Loucy (cell line): Measurements from ENCODE around the gene HES5.

Experiments used
- H2AFZ ChIP-seq: fragments of 200-600 bp; sonication (generic); 2 replicates; pipeline ENCODE4 v1.6.0; 2016; ENCODE audit warnings: antibody characterized with exemption, mild to moderate bottlenecking, low read length, moderate library complexity
- H3F3A ChIP-seq: fragments of 200-600 bp; 2 replicates; pipeline ENCODE4 v1.6.0; 2016; ENCODE audit warnings: antibody characterized with exemption, low read depth, mild to moderate bottlenecking
- H3K27me3 ChIP-seq: fragments of 200-600 bp; sonication (generic); 2 replicates; pipeline ENCODE4 v1.6.1; 2014; ENCODE audit warnings: low read length, mild to moderate bottlenecking; ENCODE audit not compliant: insufficient read depth, poor library complexity, severe bottlenecking
- H3K36me3 ChIP-seq: fragments of 200-600 bp; sonication (generic); 2 replicates; pipeline ENCODE4 v1.6.1; 2016; ENCODE audit warnings: low read length; ENCODE audit not compliant: insufficient read depth
- H3K4me1 ChIP-seq: fragments of 200-600 bp; sonication (generic); 2 replicates; pipeline ENCODE4 v1.5.1; 2014; ENCODE audit warnings: low read length, mild to moderate bottlenecking; ENCODE audit not compliant: insufficient read depth, poor library complexity, severe bottlenecking
- H3K4me2 ChIP-seq: fragments of 200-600 bp; sonication (generic); 2 replicates; pipeline ENCODE4 v1.6.0; 2014; ENCODE audit warnings: antibody characterized with exemption, low read length, low read depth, mild to moderate bottlenecking; ENCODE audit not compliant: poor library complexity, severe bottlenecking
- H3K4me3 ChIP-seq: fragments of 200-600 bp; sonication (generic); 2 replicates; pipeline ENCODE4 v1.5.1; 2014; ENCODE audit warnings: low read length, mild to moderate bottlenecking, mixed read lengths; ENCODE audit not compliant: poor library complexity, severe bottlenecking
- H3K79me2 ChIP-seq: fragments of 200-600 bp; sonication (generic); 2 replicates; pipeline ENCODE4 v1.6.1; 2014; ENCODE audit warnings: low read length; ENCODE audit not compliant: insufficient read depth
- H3K9ac ChIP-seq: fragments of 200-600 bp; sonication (generic); 2 replicates; pipeline ENCODE4 v1.6.0; 2014; ENCODE audit warnings: mild to moderate bottlenecking, low read depth, low read length, moderate library complexity; ENCODE audit not compliant: poor library complexity, severe bottlenecking
- H3K9me2 ChIP-seq: fragments of 200-600 bp; sonication (generic); replicated peaks from 2 replicates; pipeline ENCODE4 v1.6.1; 2016; ENCODE audit warnings: low read depth, low read length, mixed read lengths
- H3K9me3 ChIP-seq: fragments of 200-600 bp; sonication (generic); 2 replicates; pipeline ENCODE4 v1.6.1; 2014; ENCODE audit warnings: mild to moderate bottlenecking, antibody characterized with exemption, low read length, low read depth; ENCODE audit not compliant: insufficient read depth
- H4K20me1 ChIP-seq: fragments of 200-600 bp; sonication (generic); 2 replicates; pipeline ENCODE4 v1.6.0; 2014; ENCODE audit warnings: antibody characterized with exemption, low read length, mild to moderate bottlenecking; ENCODE audit not compliant: insufficient read depth, poor library complexity, severe bottlenecking
- EZH2phosphoT487 ChIP-seq: fragments of 200-600 bp; IDR thresholded peaks from 2 replicates; pipeline ENCODE4 v1.6.1; 2018; ENCODE audit warnings: antibody characterized with exemption, mild to moderate bottlenecking, moderate library complexity, borderline replicate concordance
- TF ChIP-seq, protein P1 (sequence below): fragments of 200-600 bp; sonication (generic); conservative IDR thresholded peaks from 2 replicates; pipeline ENCODE4 v1.5.1; 2014; ENCODE audit warnings: mild to moderate bottlenecking, antibody characterized with exemption, low read length

The HES5 gene

GRCh38 chr1:2493691-2494322 lies 36.3 kb downstream of the HES5 start:
- no peaks in the 10 kb centered on the region for H3K9me2 ChIP-seq
- H3K79me2 ChIP-seq: no peaks in the 10 kb centered on the region
- no peaks in the 10 kb centered on the region for H3F3A ChIP-seq
- H3K9me3 ChIP-seq: 0 out of 2 replicates have a peak, but pooled peaks cover 5% of the 10 kb centered on the region
- no peak for TF ChIP-seq EZH2phosphoT487
- TF ChIP-seq, protein P1, sequence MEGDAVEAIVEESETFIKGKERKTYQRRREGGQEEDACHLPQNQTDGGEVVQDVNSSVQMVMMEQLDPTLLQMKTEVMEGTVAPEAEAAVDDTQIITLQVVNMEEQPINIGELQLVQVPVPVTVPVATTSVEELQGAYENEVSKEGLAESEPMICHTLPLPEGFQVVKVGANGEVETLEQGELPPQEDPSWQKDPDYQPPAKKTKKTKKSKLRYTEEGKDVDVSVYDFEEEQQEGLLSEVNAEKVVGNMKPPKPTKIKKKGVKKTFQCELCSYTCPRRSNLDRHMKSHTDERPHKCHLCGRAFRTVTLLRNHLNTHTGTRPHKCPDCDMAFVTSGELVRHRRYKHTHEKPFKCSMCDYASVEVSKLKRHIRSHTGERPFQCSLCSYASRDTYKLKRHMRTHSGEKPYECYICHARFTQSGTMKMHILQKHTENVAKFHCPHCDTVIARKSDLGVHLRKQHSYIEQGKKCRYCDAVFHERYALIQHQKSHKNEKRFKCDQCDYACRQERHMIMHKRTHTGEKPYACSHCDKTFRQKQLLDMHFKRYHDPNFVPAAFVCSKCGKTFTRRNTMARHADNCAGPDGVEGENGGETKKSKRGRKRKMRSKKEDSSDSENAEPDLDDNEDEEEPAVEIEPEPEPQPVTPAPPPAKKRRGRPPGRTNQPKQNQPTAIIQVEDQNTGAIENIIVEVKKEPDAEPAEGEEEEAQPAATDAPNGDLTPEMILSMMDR: no peak
- no peak overlapping the region for H3K9ac ChIP-seq
- peak overlapping the region; percentile 4 for H3K4me2 ChIP-seq
- H3K4me1 ChIP-seq: peaks cover 23% of the 10 kb centered on the region
- H3K4me3 ChIP-seq: no peak overlapping the region
- no peaks in the 10 kb centered on the region for H3K27me3 ChIP-seq
- no peak overlapping the region for H2AFZ ChIP-seq
- H3K36me3 ChIP-seq: no peaks in the 10 kb centered on the region
- no peaks in the 10 kb centered on the region for H4K20me1 ChIP-seq

- no peaks in the 10 kb centered on the region for H3K79me2 ChIP-seq
- no peaks in the 10 kb centered on the region for H3K27me3 ChIP-seq
- H3K4me1 ChIP-seq: peaks cover 23% of the 10 kb centered on the region
- no peaks in the 10 kb centered on the region for H3K36me3 ChIP-seq
- no peak overlapping the region for H3K9ac ChIP-seq
- H3K4me2 ChIP-seq: no peak overlapping the region
- no peak overlapping the region for H2AFZ ChIP-seq
- H3F3A ChIP-seq: no peaks in the 10 kb centered on the region
- TF ChIP-seq, protein P1: no peak
- no peak for TF ChIP-seq EZH2phosphoT487
- H3K4me3 ChIP-seq: no peak overlapping the region
- H3K9me2 ChIP-seq: no peaks in the 10 kb centered on the region
- H4K20me1 ChIP-seq: no peaks in the 10 kb centered on the region
- peaks cover 8% of the 10 kb centered on the region; the same call in 1 of the 2 replicates for H3K9me3 ChIP-seq
Observed at GRCh38 chr1:2493218-2493617, 36.8 kb downstream of the HES5 start.

- no peaks in the 10 kb centered on the region for H3K36me3 ChIP-seq
- H3K9ac ChIP-seq: no peak overlapping the region
- H3K9me3 ChIP-seq: peaks cover 8% of the 10 kb centered on the region; the same call in 1 of the 2 replicates
- no peaks in the 10 kb centered on the region for H3K27me3 ChIP-seq
- peaks cover 22% of the 10 kb centered on the region for H3K4me1 ChIP-seq
- no peaks in the 10 kb centered on the region for H3F3A ChIP-seq
- no peaks in the 10 kb centered on the region for H3K79me2 ChIP-seq
- TF ChIP-seq, protein P1: no peak
- no peak for TF ChIP-seq EZH2phosphoT487
- no peaks in the 10 kb centered on the region for H3K9me2 ChIP-seq
- H3K4me3 ChIP-seq: no peak overlapping the region
- H4K20me1 ChIP-seq: no peaks in the 10 kb centered on the region
- H3K4me2 ChIP-seq: no peak overlapping the region
- H2AFZ ChIP-seq: no peak overlapping the region
Observed at GRCh38 chr1:2492091-2492490, 38.0 kb downstream of the HES5 start.
